Placental epithelial cell (primary cell): ENCODE data around the gene PATE2. TPM values are rescaled to one million over a fixed set of nuclear protein-coding genes. Genes with fewer than 3 reads are reported as not detected.

Experiments
- total RNA-seq: library from RNA; depleted of rRNA; stranded (reverse); fragments of >200 nt; gene quantifications from 2 replicates; pipeline ENCODE4 v1.2.3, GENCODE V29; 2012

PATE2 gene
- not detected in 2 replicates for total RNA-seq

GRCh38 chr11:125778728-125779127 is at the start of gene PATE2:
PATE2 (minus strand) TSS chr11:125778828; CDS start chr11:125778773, 55 bp downstream.

GRCh38 chr11:125787827-125788226 is 9.2 kb upstream of the PATE2 start, which contains the start of gene PATE3:
PATE3 (plus strand) TSS chr11:125788127; CDS start chr11:125788152, 25 bp downstream.

GRCh38 chr11:125745979-125746378 is 32.6 kb downstream of the PATE2 start, which contains the start of gene PATE1:
PATE1 (plus strand) TSS chr11:125746279; CDS start chr11:125746305, 26 bp downstream.

Other genes starting within 250 kb of the PATE2 start
- 38.5 and 122 TPM in 2 replicates for gene EI24, start 209.4 kb downstream of the PATE2 start, total RNA-seq
- gene STT3A, start 186.0 kb downstream of the PATE2 start, total RNA-seq: 133 and 339 TPM in 2 replicates
- 18.5 and 29.2 TPM in 2 replicates for gene CHEK1, start 153.7 kb downstream of the PATE2 start, total RNA-seq
- not detected in 2 replicates for gene ACRV1, start 98.0 kb downstream of the PATE2 start, total RNA-seq
- gene PATE1, start 32.5 kb downstream of the PATE2 start, total RNA-seq: not detected in 2 replicates
- gene PATE3, start 9.3 kb upstream of the PATE2 start, total RNA-seq: not detected in 2 replicates
- not detected in 2 replicates for gene PATE4, start 54.5 kb upstream of the PATE2 start, total RNA-seq
- 3.6 and 3.9 TPM in 2 replicates for gene HYLS1, start 108.8 kb upstream of the PATE2 start, total RNA-seq
- 11.5 and 18.5 TPM in 2 replicates for gene PUS3, start 124.4 kb upstream of the PATE2 start, total RNA-seq
- 0.79 TPM in 1 of 2 replicates, not detected in the other for gene DDX25, start 125.7 kb upstream of the PATE2 start, total RNA-seq
- not detected in 2 replicates for gene VSIG10L2, start 167.2 kb upstream of the PATE2 start, total RNA-seq